GM12892 (cell line): Measurements from ENCODE around the gene NR5A2.
"Not testable (repeated sequence)": the region's sequence is repeated elsewhere in the genome, so short reads cannot be mapped to it uniquely, and the experiment has no call there.

ENCODE experiments used
- DNase-seq: peaks from one replicate; pipeline ENCODE4 v3.0.0; 2011; ENCODE audit not compliant: insufficient read length
- FAIRE-seq: peaks from 2 replicates; lab custom pipeline; 2011; peaks lifted over from hg19 to GRCh38; lab: Jason Lieb, UNC
- POLR2A ChIP-seq: IDR thresholded peaks from 2 replicates; pipeline ENCODE4 v1.6.1; 2011; ENCODE audit warnings: low read depth, low read length, control low read depth
- POLR2AphosphoS5 ChIP-seq: IDR thresholded peaks from 2 replicates; pipeline ENCODE4 v1.6.1; 2011; ENCODE audit warnings: low read depth, low read length, control low read depth
- TAF1 ChIP-seq: IDR thresholded peaks from 2 replicates; pipeline ENCODE4 v1.6.1; 2011; ENCODE audit warnings: low read depth, mild to moderate bottlenecking, control low read depth, low read length, borderline replicate concordance

The NR5A2 gene

DNA sequence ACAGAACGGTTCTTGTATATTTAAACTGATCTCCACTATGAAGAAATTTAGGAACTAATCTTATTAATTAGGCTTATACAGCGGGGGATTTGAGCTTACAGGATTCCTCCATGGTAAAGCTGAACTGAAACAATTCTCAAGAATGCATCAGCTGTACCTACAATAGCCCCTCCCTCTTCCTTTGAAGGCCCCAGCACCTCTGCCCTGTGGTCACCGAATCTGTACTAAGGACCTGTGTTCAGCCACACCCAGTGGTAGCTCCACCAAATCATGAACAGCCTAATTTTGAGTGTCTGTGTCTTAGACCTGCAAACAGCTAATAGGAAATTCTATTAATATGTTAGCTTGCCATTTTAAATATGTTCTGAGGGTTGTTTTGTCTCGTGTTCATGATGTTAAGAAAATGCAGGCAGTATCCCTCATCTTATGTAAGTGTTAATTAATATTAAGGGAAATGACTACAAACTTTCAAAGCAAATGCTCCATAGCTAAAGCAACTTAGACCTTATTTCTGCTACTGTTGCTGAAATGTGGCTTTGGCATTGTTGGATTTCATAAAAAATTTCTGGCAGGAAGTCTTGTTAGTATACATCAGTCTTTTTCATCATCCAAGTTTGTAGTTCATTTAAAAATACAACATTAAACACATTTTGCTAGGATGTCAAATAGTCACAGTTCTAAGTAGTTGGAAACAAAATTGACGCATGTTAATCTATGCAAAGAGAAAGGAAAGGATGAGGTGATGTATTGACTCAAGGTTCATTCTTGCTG, 147.2 kb downstream of the NR5A2 start:
- DNase-seq, result no peak
- FAIRE-seq, result no peak
- TF ChIP-seq POLR2AphosphoS5, result no peak
- TF ChIP-seq TAF1, result no peak
- no peak for TF ChIP-seq POLR2A

DNA sequence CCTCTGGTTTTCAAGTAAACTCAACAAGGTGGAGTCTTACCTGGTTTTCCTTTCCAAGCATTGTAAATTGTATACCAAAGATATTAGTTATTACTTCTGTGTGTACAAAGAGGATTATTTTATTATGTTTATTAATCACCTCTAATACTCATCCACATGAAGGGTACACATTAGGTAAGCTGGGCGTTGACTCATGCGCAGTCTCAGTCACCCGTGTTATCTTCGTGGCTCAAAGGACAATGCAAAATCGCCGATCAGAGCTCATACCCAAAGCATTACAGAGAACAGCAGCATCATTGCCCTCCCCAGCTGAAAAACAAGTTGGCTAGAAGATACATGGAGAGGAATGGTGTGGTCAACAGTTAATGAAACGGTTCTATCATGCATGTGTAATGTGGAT, 148.7 kb downstream of the NR5A2 start:
- no peak for DNase-seq
- TF ChIP-seq TAF1 (no peak), POLR2AphosphoS5 (no peak), POLR2A (no peak)
- no peak for FAIRE-seq

DNA sequence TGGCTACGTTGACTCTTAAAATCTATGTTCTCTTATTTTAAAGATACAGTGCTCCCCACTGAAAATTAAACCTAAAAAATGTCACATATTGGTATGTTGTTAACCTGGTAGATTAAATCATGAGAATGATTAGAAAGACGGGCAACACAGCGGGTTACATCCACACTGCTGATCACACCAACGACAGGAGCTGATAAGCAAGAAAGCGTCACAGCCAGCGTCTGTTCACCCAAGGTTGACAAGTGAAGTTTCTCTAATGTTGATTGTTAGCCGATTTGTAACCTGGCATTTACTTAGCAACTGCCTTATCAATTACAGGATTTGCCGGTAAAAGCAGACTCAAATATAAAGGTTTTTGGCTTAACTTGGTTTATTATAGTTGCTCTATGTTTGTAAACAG, 149.3 kb downstream of the NR5A2 start:
- FAIRE-seq (no peak), DNase-seq (no peak)
- TF ChIP-seq POLR2AphosphoS5, result no peak
- no peak for TF ChIP-seq POLR2A
- no peak for TF ChIP-seq TAF1

DNA sequence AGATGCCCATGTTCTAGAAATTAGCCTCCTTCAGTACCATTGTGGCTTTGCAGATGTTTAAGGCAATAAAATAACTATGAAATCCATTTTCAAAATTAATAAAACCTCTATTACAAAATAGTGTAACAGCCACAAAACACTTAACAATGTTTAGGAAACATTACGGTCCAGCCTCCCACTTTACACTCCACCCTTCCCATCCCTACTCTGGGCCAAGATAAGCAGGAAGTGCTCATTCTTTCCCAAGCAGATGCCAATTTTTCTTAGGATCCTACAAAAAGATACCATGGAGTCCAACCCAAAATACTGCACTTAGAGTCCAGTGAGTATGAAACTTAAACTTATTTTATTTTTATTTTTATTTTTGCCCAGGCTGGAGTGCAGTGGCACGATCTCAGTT, 150.8 kb downstream of the NR5A2 start:
- no peak for DNase-seq
- TF ChIP-seq TAF1 (no peak), POLR2AphosphoS5 (no peak), POLR2A (no peak)
- no peak for FAIRE-seq

DNA sequence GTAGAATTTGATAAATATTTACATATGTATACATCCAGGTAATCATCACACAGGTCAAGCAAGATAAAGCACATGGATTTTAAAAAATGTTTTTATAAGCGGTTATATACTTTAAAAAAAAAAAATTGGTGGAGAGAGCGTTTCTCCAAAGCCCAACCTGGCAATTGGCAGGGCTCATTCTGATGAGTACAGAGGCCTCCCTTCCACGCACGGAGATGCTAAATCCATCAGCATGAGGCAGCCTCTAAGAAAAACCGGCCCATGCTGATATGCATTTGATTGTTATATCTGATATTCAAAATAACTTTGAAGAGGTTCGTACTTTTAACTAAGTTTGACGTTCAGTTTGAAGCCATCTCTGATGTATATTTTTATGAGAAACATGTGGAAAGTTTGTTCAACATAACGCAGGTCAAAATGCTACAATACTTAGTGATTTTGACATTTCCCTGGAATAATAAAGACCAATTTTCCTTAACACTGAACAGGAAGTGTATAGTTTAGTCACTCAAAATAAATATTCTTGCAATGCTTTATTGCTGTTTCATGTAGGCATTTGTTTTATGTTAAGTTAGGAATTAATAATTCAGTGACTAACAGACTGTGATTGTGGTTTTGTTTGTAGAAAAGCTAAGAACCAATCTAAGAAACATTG, 151.7 kb downstream of the NR5A2 start:
- TF ChIP-seq POLR2A, result no peak
- no peak for TF ChIP-seq POLR2AphosphoS5
- no peak for TF ChIP-seq TAF1
- DNase-seq (no peak), FAIRE-seq (no peak)

DNA sequence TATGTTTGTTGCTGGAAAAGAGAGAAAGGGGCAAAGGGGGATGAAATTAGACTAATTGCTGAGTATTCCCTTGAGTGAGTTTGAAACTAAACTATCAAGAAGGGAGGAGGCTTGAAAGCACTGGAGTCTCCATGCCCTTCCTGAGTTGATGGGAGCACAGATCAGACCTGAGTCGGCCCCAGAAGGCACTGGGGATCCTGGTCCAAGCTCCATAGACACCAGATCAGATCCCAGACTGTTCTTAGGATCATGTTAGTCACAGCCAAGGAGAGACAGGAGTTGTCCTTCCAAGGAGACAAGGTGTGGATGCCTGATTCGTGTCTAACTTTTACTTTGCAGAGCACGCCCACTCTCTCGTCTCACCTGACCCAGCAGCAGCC, 152.3 kb downstream of the NR5A2 start:
- no peak for FAIRE-seq

DNA sequence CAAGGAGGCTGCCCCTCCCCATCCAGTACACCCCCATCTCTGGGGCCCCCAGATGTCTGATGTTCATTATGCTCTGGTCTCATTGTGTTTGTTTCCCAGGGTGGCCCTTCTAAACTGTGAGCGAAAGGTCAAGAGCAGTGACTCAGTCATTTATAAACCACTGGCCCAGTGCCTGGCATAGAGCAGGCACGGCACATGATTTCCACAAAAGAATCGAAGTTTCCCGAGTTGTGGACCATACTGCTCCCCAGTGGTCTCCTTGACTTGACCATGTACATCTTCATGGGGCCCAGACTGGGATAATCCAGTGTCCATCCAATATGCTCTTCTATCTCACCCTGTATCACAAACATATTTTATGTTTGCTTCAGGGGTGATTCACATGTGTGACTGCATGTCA, 153.3 kb downstream of the NR5A2 start:
- TF ChIP-seq POLR2AphosphoS5 (no peak), TAF1 (no peak), POLR2A (no peak)
- DNase-seq (no peak), FAIRE-seq (no peak)

More for the DNA sequence above, 152.3 kb downstream of the NR5A2 start:
- DNase-seq, result no peak
- TF ChIP-seq POLR2A (no peak), TAF1 (no peak), POLR2AphosphoS5 (no peak)

DNA sequence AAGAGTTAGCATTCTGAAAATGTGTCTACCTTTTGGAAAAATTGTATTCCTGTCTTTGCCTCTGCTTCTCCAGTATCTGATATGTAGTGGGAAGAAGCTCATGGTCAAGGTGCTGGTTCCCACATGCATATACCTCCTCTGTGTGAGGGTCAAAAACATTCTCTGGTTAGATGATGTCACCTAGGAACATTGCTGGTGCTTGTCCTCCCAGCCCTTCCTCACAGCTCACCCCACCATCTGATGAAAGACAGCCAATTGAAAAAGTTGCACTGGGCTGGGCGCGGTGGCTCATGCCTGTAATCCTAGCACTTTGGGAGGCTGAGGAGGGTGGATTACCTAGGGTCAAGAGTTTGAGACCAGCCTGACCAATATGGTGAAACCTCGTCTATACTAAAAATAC, 154.4 kb downstream of the NR5A2 start:
- no peak for FAIRE-seq
- DNase-seq, result no peak
- TF ChIP-seq POLR2A, result no peak

DNA sequence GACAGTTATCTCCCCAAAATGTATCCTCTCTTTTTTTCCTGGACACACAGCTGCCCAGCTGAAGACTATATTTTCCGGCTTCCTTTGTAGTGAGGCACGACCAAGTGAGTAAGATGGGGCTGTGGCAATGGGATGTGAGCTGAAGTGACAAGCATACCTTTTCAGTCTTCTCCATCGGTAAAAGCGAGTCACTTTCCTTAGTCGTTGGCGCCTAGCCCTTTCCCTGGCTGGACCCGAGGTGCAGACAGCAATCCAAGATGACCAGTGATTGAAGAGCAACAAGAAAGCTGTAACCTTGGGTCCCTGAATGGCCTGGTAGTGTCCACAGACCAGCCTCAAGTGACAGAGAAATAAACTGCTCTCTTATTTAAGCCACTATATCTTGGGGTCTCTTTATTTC, 155.2 kb downstream of the NR5A2 start:
- DNase-seq, result no peak
- TF ChIP-seq POLR2AphosphoS5 (no peak), TAF1 (no peak), POLR2A (no peak)
- FAIRE-seq, result no peak

DNA sequence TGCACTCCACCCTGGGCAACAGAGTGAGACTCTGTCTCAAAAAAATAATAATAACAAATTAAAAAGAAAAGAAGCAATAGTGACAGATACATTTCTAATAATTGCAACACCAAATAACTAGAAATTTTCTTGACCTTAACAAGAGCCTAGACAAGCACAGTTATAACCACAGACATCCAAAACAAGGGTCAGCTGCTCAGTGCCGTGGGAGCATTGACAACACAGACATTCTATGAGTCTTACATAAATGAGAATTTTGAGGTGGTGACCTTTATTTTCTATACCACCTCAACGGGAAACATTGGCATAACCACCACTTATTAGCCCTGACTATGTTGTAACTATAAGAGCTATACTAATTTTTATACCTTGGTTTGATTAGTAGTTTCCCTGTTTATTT, 156.1 kb downstream of the NR5A2 start:
- TF ChIP-seq POLR2AphosphoS5, result no peak
- TF ChIP-seq TAF1, result no peak
- DNase-seq (no peak), FAIRE-seq (no peak)

DNA sequence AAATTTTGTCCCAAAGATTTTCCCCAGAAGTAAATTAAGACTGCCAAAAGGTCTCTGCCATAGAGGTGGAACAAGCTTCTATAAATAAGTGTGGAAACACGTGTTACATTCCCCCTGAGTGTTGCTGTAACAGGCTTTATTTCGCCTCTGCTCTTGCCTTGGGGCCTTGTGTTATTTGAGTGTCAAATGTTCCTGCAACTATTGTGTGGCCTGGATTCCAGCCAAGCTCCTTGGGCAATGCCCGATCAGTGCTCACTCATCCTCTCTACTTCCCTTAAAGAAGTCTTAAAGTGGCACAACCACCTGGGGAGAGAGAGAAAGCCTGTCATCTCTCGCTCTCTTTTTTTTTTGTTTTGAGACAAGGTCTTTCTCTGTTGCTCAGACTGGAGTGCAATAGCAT, 156.7 kb downstream of the NR5A2 start:
- TF ChIP-seq POLR2AphosphoS5 (no peak), POLR2A (no peak), TAF1 (no peak)
- DNase-seq (no peak), FAIRE-seq (no peak)

DNA sequence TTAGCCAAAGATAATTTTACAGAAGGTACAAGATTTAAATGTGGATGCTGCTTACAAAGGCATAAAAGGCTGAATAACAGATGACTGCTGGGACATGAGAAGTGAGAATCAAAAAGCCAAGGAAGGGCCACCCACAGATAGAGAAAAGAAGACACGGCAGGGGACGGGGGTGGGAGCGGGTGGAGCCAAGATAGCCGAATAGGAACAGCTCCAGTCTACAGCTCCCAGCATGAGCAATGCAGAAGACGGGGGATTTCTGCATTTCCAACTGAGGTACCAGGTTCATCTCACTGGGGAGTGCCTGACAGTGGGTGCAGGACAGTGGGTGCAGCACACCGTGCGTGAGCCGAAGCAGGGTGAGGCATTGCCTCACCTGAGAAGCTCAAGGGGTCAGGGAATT, 157.7 kb downstream of the NR5A2 start:
- FAIRE-seq, DNase-seq: not testable (repeated sequence)

DNA sequence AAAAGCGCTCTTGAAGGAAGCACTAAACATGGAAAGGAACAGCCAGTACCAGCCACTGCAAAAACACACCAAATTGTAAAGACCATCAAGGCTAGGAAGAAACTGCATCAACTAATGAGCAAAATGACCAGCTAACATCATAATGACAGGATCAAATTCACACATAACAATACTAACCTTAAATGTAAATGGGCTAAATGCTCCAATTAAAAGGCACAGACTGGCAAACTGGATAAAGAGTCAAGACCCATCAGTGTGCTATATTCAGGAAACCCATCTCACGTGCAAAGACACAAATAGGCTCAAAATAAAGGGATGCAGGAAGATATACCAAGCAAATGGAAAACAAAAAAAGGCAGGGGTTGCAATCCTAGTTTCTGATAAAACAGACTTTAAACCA, 159.8 kb downstream of the NR5A2 start:
- FAIRE-seq, DNase-seq: not testable (repeated sequence)
